H9 (cell line): ENCODE results near the gene RGS9. TPM values are rescaled to one million over a fixed set of nuclear protein-coding genes. Genes with fewer than 3 reads are reported as not detected.

Source experiments
- DNase-seq: peaks from one replicate; pipeline ENCODE4 v3.0.0-alpha.2; 2017
- H2AFZ ChIP-seq: one replicate; pipeline ENCODE4 v1.6.1; 2013; ENCODE audit warnings: mild to moderate bottlenecking, low read length, control low read depth, moderate library complexity
- H2AK5ac ChIP-seq: 2 replicates; pipeline ENCODE4 v1.6.1; 2013; ENCODE audit warnings: low read length, control low read depth, mixed read lengths; ENCODE audit not compliant: insufficient read length
- H2BK120ac ChIP-seq: one replicate; pipeline ENCODE4 v1.6.1; 2013; ENCODE audit warnings: low read depth, mild to moderate bottlenecking, low read length, control low read depth, inconsistent platforms; ENCODE audit not compliant: poor library complexity, severe bottlenecking
- H2BK12ac ChIP-seq: 2 replicates; pipeline ENCODE4 v1.6.1; 2013; ENCODE audit warnings: low read length, control low read depth, mixed read lengths, low read depth; ENCODE audit not compliant: insufficient read length
- H2BK15ac ChIP-seq: 2 replicates; pipeline ENCODE4 v1.6.1; 2013; ENCODE audit warnings: low read depth, low read length, control low read depth
- H2BK20ac ChIP-seq: one replicate; pipeline ENCODE4 v1.6.1; 2013; ENCODE audit warnings: low read depth, mild to moderate bottlenecking, low read length, control low read depth, inconsistent platforms; ENCODE audit not compliant: poor library complexity, severe bottlenecking
- H2BK5ac ChIP-seq: 2 replicates; pipeline ENCODE4 v1.6.1; 2013; ENCODE audit warnings: low read length, control low read depth, mixed read lengths; ENCODE audit not compliant: insufficient read length
- H3K14ac ChIP-seq: 2 replicates; pipeline ENCODE4 v1.6.1; 2013; ENCODE audit warnings: low read length, control low read depth; ENCODE audit not compliant: insufficient read depth
- H3K18ac ChIP-seq: 2 replicates; pipeline ENCODE4 v1.6.1; 2013; ENCODE audit warnings: low read depth, mild to moderate bottlenecking, mixed read lengths, low read length, control low read depth; ENCODE audit not compliant: insufficient read length
- H3K23ac ChIP-seq: 2 replicates; pipeline ENCODE4 v1.6.1; 2013; ENCODE audit warnings: low read length, control low read depth, mixed read lengths, low read depth; ENCODE audit not compliant: insufficient read length
- H3K23me2 ChIP-seq: 2 replicates; pipeline ENCODE4 v1.6.1; 2013; ENCODE audit warnings: low read depth, mild to moderate bottlenecking, mixed read lengths, low read length, control low read depth; ENCODE audit not compliant: insufficient read length, poor library complexity, severe bottlenecking
- H3K27ac ChIP-seq: 2 replicates; pipeline ENCODE4 v1.5.1; 2013; ENCODE audit warnings: low read length, control low read depth, mixed read lengths, low read depth; ENCODE audit not compliant: insufficient read length
- H3K27me3 ChIP-seq: 2 replicates; pipeline ENCODE4 v1.6.1; 2013; ENCODE audit warnings: low read length, control low read depth, inconsistent platforms; ENCODE audit not compliant: insufficient read depth
- H3K4ac ChIP-seq: 2 replicates; pipeline ENCODE4 v1.6.1; 2013; ENCODE audit warnings: low read depth, mild to moderate bottlenecking, control low read depth, inconsistent platforms, low read length, moderate library complexity
- H3K4me1 ChIP-seq: 2 replicates; pipeline ENCODE4 v1.6.1; 2013; ENCODE audit warnings: low read length, control low read depth, inconsistent platforms; ENCODE audit not compliant: insufficient read depth
- H3K4me2 ChIP-seq: 2 replicates; pipeline ENCODE4 v1.6.1; 2013; ENCODE audit warnings: low read length, control low read depth, mixed read lengths; ENCODE audit not compliant: insufficient read length, insufficient read depth
- H3K56ac ChIP-seq: 2 replicates; pipeline ENCODE4 v1.6.1; 2013; ENCODE audit warnings: low read depth, mild to moderate bottlenecking, mixed read lengths, low read length, control low read depth; ENCODE audit not compliant: insufficient read length
- H3K79me1 ChIP-seq: 2 replicates; pipeline ENCODE4 v1.6.1; 2013; ENCODE audit warnings: low read depth, mild to moderate bottlenecking, moderate library complexity, low read length, control low read depth, inconsistent platforms; ENCODE audit not compliant: insufficient read depth, poor library complexity, severe bottlenecking
- H3K79me2 ChIP-seq: 2 replicates; pipeline ENCODE4 v1.6.1; 2013; ENCODE audit warnings: low read length, control low read depth, inconsistent platforms; ENCODE audit not compliant: insufficient read depth
- H3K9ac ChIP-seq: 2 replicates; pipeline ENCODE4 v1.6.1; 2013; ENCODE audit warnings: low read length, control low read depth, mixed read lengths; ENCODE audit not compliant: insufficient read length; ENCODE audit errors: extremely low read depth
- H3K9me3 ChIP-seq: one replicate; pipeline ENCODE4 v1.6.1; 2013; ENCODE audit warnings: low read depth, low read length, inconsistent platforms; ENCODE audit not compliant: control insufficient read depth
- H3T11ph ChIP-seq: one replicate; pipeline ENCODE4 v1.6.1; 2013; ENCODE audit warnings: mild to moderate bottlenecking, low read length, control low read depth, inconsistent platforms
- H4K20me1 ChIP-seq: one replicate; pipeline ENCODE4 v1.6.1; 2013; ENCODE audit not compliant: control insufficient read depth, insufficient read length, insufficient read depth
- H4K5ac ChIP-seq: 2 replicates; pipeline ENCODE4 v1.6.1; 2013; ENCODE audit warnings: low read depth, mild to moderate bottlenecking, mixed read lengths, low read length, control low read depth; ENCODE audit not compliant: insufficient read length
- H4K8ac ChIP-seq: replicated peaks from 2 replicates; pipeline ENCODE4 v1.6.1; 2013; ENCODE audit warnings: low read length, control low read depth, mixed read lengths, low read depth; ENCODE audit not compliant: insufficient read length
- H4K91ac ChIP-seq: 2 replicates; pipeline ENCODE4 v1.6.1; 2013; ENCODE audit warnings: low read depth, mild to moderate bottlenecking, moderate library complexity, mixed read lengths, low read length, control low read depth; ENCODE audit not compliant: insufficient read length
- H3K27ac Mint-ChIP-seq, 3 experiments: 2 replicates in 2 of 3; 3 replicates in 1 of 3; pipeline ENCODE4 v1.8.0; 2020 to 2021; ENCODE audit warnings: mixed read lengths in 3 of 3, mild to moderate bottlenecking in 1 of 3, moderate library complexity in 1 of 3
- H3K27me3 Mint-ChIP-seq: 2 replicates; pipeline ENCODE4 v1.8.0; 2021; ENCODE audit warnings: low read depth, mild to moderate bottlenecking, moderate library complexity, mixed read lengths
- H3K36me3 Mint-ChIP-seq, 3 experiments: 2 replicates in 2 of 3; 3 replicates in 1 of 3; pipeline ENCODE4 v1.8.0; 2020 to 2021; ENCODE audit warnings: low read depth in 3 of 3, mixed read lengths in 3 of 3; ENCODE audit not compliant: insufficient read depth in 1 of 3
- H3K4me1 Mint-ChIP-seq, 2 experiments: 2 replicates each; pipeline ENCODE4 v1.8.0; 2020; ENCODE audit warnings: mixed read lengths in 2 of 2
- H3K4me3 Mint-ChIP-seq, 2 experiments: 2 replicates in 1 of 2; 3 replicates in 1 of 2; pipeline ENCODE4 v1.8.0; 2020 to 2021; ENCODE audit warnings: mild to moderate bottlenecking in 2 of 2, mixed read lengths in 2 of 2, moderate library complexity in 1 of 2
- H3K9me3 Mint-ChIP-seq, 2 experiments: 2 replicates in 1 of 2; 3 replicates in 1 of 2; pipeline ENCODE4 v1.8.0; 2020; ENCODE audit warnings: mild to moderate bottlenecking in 2 of 2, mixed read lengths in 2 of 2, moderate library complexity in 1 of 2
- CTCF ChIP-seq: fragments of 200-600 bp; sonication (generic); conservative IDR thresholded peaks from 3 replicates; pipeline ENCODE4 v1.8.0; 2021; ENCODE audit warnings: antibody characterized with exemption, mild to moderate bottlenecking
- WGBS: extraction: QIAGEN DNeasy Blood & Tissue Kit; methylation state at CpG from one replicate; pipeline ENCODE4 v1.1.7; 2013; ENCODE audit warnings: missing lambda C conversion rate, low lambda C conversion rate, mixed read lengths; ENCODE audit not compliant: insufficient read length; ENCODE audit errors: extremely low coverage; 5-methylcytosine and 5-hydroxymethylcytosine counted together
- total RNA-seq: library from RNA; stranded (reverse); gene quantifications from 2 replicates; pipeline ENCODE4 v1.2.1, GENCODE V29; 2021

Gene RGS9
- total RNA-seq, 1 experiment from 2014 or later, result 12.0 TPM

GRCh38 chr17:65182233-65182632 is 45.1 kb downstream of the RGS9 start:
- no CpG with 5 or more reads among the region's 9 CpGs for WGBS
- Histone ChIP-seq H3K23me2 (peaks cover 3% of the 10 kb centered on the region), H2BK120ac (no peak overlapping the region), H3K79me1 (no peaks in the 10 kb centered on the region), H2BK12ac (peak overlapping the region; percentile 88), H3K4me1 (peaks cover 8% of the 10 kb centered on the region; the same call in 1 of the 2 replicates), H3K18ac (peak overlapping the region; percentile 89), H3K23ac (no peak overlapping the region), H3T11ph (no peak overlapping the region), H3K79me2 (no peaks in the 10 kb centered on the region), H4K5ac (no peak overlapping the region), H3K9me3 (no peaks in the 10 kb centered on the region), H3K27ac (no peak overlapping the region), H3K27me3 (no peaks in the 10 kb centered on the region), H3K14ac (no peak overlapping the region; the same call in 1 of the 2 replicates), H2AK5ac (no peak overlapping the region), H4K91ac (peak overlapping the region; percentile 62), H2BK15ac (peak overlapping the region; percentile 54; the same call in 1 of the 2 replicates), H2BK5ac (peak overlapping the region; percentile 65), H3K9ac (no peak overlapping the region), H2BK20ac (no peak overlapping the region), H2AFZ (no peak overlapping the region), H3K4me2 (no peak overlapping the region), H4K8ac (no peak overlapping the region), H3K4ac (no peak overlapping the region), H3K56ac (no peak overlapping the region), H4K20me1 (no peaks in the 10 kb centered on the region)
- H3K36me3 Mint-ChIP-seq, result no peaks in the 10 kb centered on the region
- H3K27ac Mint-ChIP-seq, result peak overlapping the region in 2 of 3 experiments; percentile 44 to 96; a peak in 2 of 7 replicates
- H3K27me3 Mint-ChIP-seq, result peaks cover 2% of the 10 kb centered on the region
- DNase-seq, result no peak
- TF ChIP-seq CTCF, result no peak
- H3K9me3 Mint-ChIP-seq, result no peaks in the 10 kb centered on the region
- H3K4me1 Mint-ChIP-seq, result peaks cover 36 to 40% of the 10 kb centered on the region in 2 experiments
- H3K4me3 Mint-ChIP-seq, result no peak overlapping the region
